Naive B cell (primary cell): ENCODE results near the gene RBBP5. TPM values are rescaled to one million over a fixed set of nuclear protein-coding genes. Genes with fewer than 3 reads are reported as not detected.
"Not testable (repeated sequence)": the region's sequence is repeated elsewhere in the genome, so short reads cannot be mapped to it uniquely, and the experiment has no call there.

ENCODE experiments used
- ATAC-seq, 2 donors: fragments of 150-1000 bp; cut with Tn5 transposase; 2 replicates each; pipeline ENCODE4 v1.10.0; 2021; ENCODE audit warnings: low read depth in 2 of 2, mild to moderate bottlenecking in 2 of 2, moderate library complexity in 2 of 2
- DNase-seq: peaks from one replicate; pipeline ENCODE4 v3.0.0; 2022
- H3K27ac Mint-ChIP-seq, 6 donors: one replicate each; pipeline ENCODE4 v1.8.0; 2020 to 2022; ENCODE audit warnings: mild to moderate bottlenecking in 6 of 6, mixed read lengths in 6 of 6, moderate library complexity in 5 of 6, inconsistent platforms in 2 of 6
- H3K27me3 Mint-ChIP-seq, 3 donors: one replicate each; pipeline ENCODE4 v1.8.0; 2021 to 2022; ENCODE audit warnings: mixed read lengths in 3 of 3, mild to moderate bottlenecking in 1 of 3
- H3K36me3 Mint-ChIP-seq, 2 donors: one replicate each; pipeline ENCODE4 v1.8.0; 2020 to 2022; ENCODE audit warnings: mixed read lengths in 2 of 2, inconsistent platforms in 1 of 2, mild to moderate bottlenecking in 1 of 2
- H3K4me1 Mint-ChIP-seq, 3 donors: one replicate each; pipeline ENCODE4 v1.8.0; 2020 to 2022; ENCODE audit warnings: mixed read lengths in 3 of 3, inconsistent platforms in 1 of 3, mild to moderate bottlenecking in 1 of 3, moderate library complexity in 1 of 3
- H3K4me3 Mint-ChIP-seq, 8 donors: one replicate each; pipeline ENCODE4 v1.8.0; 2020 to 2022; ENCODE audit warnings: mild to moderate bottlenecking in 8 of 8, mixed read lengths in 8 of 8, moderate library complexity in 8 of 8, inconsistent platforms in 2 of 8
- H3K9me3 Mint-ChIP-seq, 7 donors: one replicate each; pipeline ENCODE4 v1.8.0; 2020 to 2022; ENCODE audit warnings: mixed read lengths in 7 of 7, mild to moderate bottlenecking in 5 of 7, inconsistent platforms in 2 of 7, moderate library complexity in 1 of 7
- polyA plus RNA-seq, 6 donors: library from polyadenylated mRNA; unstranded; fragments of 300-500 nt; fragmentation: Illumina TruSeq; gene quantifications; one replicate each; pipeline ENCODE4 v1.2.3, GENCODE V29; 2021; ENCODE audit warnings: low read depth in 6 of 6

RBBP5 gene
- polyA plus RNA-seq: 10 to 100 TPM in 5 of 6 donors, 1 to 10 TPM in 1; 7.8 to 21.2 (median 18.9) TPM

GRCh38 chr1:205121660-205122488 is at the start of gene RBBP5:
TSS of gene RBBP5 (minus strand) at chr1:205121978. CDS start at chr1:205121873, 105 bp downstream.
- H3K9me3 Mint-ChIP-seq: no peaks in the 10 kb centered on the region
- peak; percentile 90 to 91 for ATAC-seq
- H3K27ac Mint-ChIP-seq: peak within 1 kb of the TSS; percentile 100
- DNase-seq: peak; percentile 96
- peaks cover 40 to 58% (median 49%) of the 10 kb centered on the region in 3 donors for H3K4me1 Mint-ChIP-seq
- no peaks in the 10 kb centered on the region for H3K27me3 Mint-ChIP-seq
- peak within 1 kb of the TSS; percentile 96 to 100 (median 99) for H3K4me3 Mint-ChIP-seq
- H3K36me3 Mint-ChIP-seq: no peaks in the 10 kb centered on the region

GRCh38 chr1:205171369-205171768 is 49.6 kb upstream of the RBBP5 start:
- Mint-ChIP-seq H3K9me3 (no peaks in the 10 kb centered on the region), H3K4me1 (no peaks in the 10 kb centered on the region), H3K4me3 (no peak overlapping the region), H3K36me3 (peaks cover 9 to 22% of the 10 kb centered on the region in 2 donors), H3K27ac (peak overlapping the region in 2 of 6 donors; percentile 1 to 23), H3K27me3 (no peaks in the 10 kb centered on the region)
- DNase-seq (no peak), ATAC-seq (no peak)

- Mint-ChIP-seq H3K4me1 (no peaks in the 10 kb centered on the region), H3K9me3 (no peaks in the 10 kb centered on the region), H3K36me3 (peaks cover 9 to 23% of the 10 kb centered on the region in 2 donors), H3K27ac (no peak overlapping the region), H3K4me3 (no peak overlapping the region), H3K27me3 (no peaks in the 10 kb centered on the region)
- ATAC-seq: no peak
- no peak for DNase-seq
These were observed 48.9 kb upstream of the RBBP5 start for GRCh38 chr1:205170532-205171269.

GRCh38 chr1:205169248-205169647 is 47.5 kb upstream of the RBBP5 start:
- Mint-ChIP-seq H3K4me1 (peaks cover 0 to 6% (median 0%) of the 10 kb centered on the region in 3 donors), H3K27ac (peak overlapping the region in 2 of 6 donors; percentile 26 to 72)
- DNase-seq: no peak

GRCh38 chr1:205168291-205168690 is 46.5 kb upstream of the RBBP5 start:
- H3K9me3 Mint-ChIP-seq: no peaks in the 10 kb centered on the region
- H3K4me1 Mint-ChIP-seq: peaks cover 0 to 6% (median 0%) of the 10 kb centered on the region in 3 donors
- DNase-seq (no peak), ATAC-seq (no peak)
- H3K27me3 Mint-ChIP-seq: no peaks in the 10 kb centered on the region
- H3K36me3 Mint-ChIP-seq: peaks cover 16 to 29% of the 10 kb centered on the region in 2 donors
- peak overlapping the region in 1 of 6 donors; percentile 58 for H3K27ac Mint-ChIP-seq
- no peak overlapping the region for H3K4me3 Mint-ChIP-seq

More at GRCh38 chr1:205169248-205169647, 47.5 kb upstream of the RBBP5 start:
- H3K36me3 Mint-ChIP-seq: peaks cover 9 to 23% of the 10 kb centered on the region in 2 donors
- H3K9me3 Mint-ChIP-seq: no peaks in the 10 kb centered on the region
- H3K4me3 Mint-ChIP-seq: no peak overlapping the region
- ATAC-seq: no peak
- H3K27me3 Mint-ChIP-seq: no peaks in the 10 kb centered on the region

- Mint-ChIP-seq H3K4me3 (no peak overlapping the region), H3K9me3 (peaks cover 0 to 5% (median 2%) of the 10 kb centered on the region in 7 donors), H3K27me3 (no peaks in the 10 kb centered on the region), H3K36me3 (peaks cover 49 to 52% of the 10 kb centered on the region in 2 donors), H3K4me1 (peaks cover 0 to 6% (median 0%) of the 10 kb centered on the region in 3 donors), H3K27ac (no peak overlapping the region)
- no peak for DNase-seq
- ATAC-seq: no peak
These were observed 40.5 kb upstream of the RBBP5 start for GRCh38 chr1:205162301-205162700.

GRCh38 chr1:205161076-205161475 is 39.3 kb upstream of the RBBP5 start:
- peaks cover 0 to 18% (median 13%) of the 10 kb centered on the region in 7 donors for H3K9me3 Mint-ChIP-seq
- ATAC-seq: no peak
- H3K27ac Mint-ChIP-seq: no peak overlapping the region
- H3K27me3 Mint-ChIP-seq: no peaks in the 10 kb centered on the region
- DNase-seq: no peak
- no peak overlapping the region for H3K4me3 Mint-ChIP-seq
- peaks cover 59% of the 10 kb centered on the region in 2 donors for H3K36me3 Mint-ChIP-seq
- H3K4me1 Mint-ChIP-seq: peaks cover 0 to 6% (median 0%) of the 10 kb centered on the region in 3 donors

GRCh38 chr1:205158048-205158616 is 36.4 kb upstream of the RBBP5 start:
- no peak for ATAC-seq
- DNase-seq: no peak
- Mint-ChIP-seq H3K9me3 (peaks cover 0 to 35% (median 22%) of the 10 kb centered on the region in 7 donors), H3K4me1 (no peaks in the 10 kb centered on the region), H3K4me3 (no peak overlapping the region), H3K27ac (peak overlapping the region in 1 of 6 donors; percentile 82), H3K36me3 (peaks cover 68% of the 10 kb centered on the region in 2 donors), H3K27me3 (no peaks in the 10 kb centered on the region)

- not testable (repeated sequence) for H3K4me3 Mint-ChIP-seq, H3K27me3 Mint-ChIP-seq, DNase-seq, H3K4me1 Mint-ChIP-seq, H3K27ac Mint-ChIP-seq, ATAC-seq
- peaks cover 50 to 55% of the 10 kb centered on the region in 2 donors for H3K36me3 Mint-ChIP-seq
- H3K9me3 Mint-ChIP-seq: peaks cover 0 to 35% (median 22%) of the 10 kb centered on the region in 7 donors
These were observed 34.0 kb upstream of the RBBP5 start for GRCh38 chr1:205155665-205156377.

GRCh38 chr1:205152505-205152904 is 30.7 kb upstream of the RBBP5 start:
- Mint-ChIP-seq H3K36me3 (peaks cover 42 to 53% of the 10 kb centered on the region in 2 donors), H3K27ac (no peak overlapping the region), H3K9me3 (peaks cover 0 to 30% (median 17%) of the 10 kb centered on the region in 7 donors), H3K4me1 (no peaks in the 10 kb centered on the region), H3K27me3 (no peaks in the 10 kb centered on the region), H3K4me3 (no peak overlapping the region)
- DNase-seq (no peak), ATAC-seq (no peak)

GRCh38 chr1:205150651-205151428 is 29.1 kb upstream of the RBBP5 start:
- H3K36me3 Mint-ChIP-seq: peaks cover 33 to 41% of the 10 kb centered on the region in 2 donors
- DNase-seq: no peak
- no peak overlapping the region for H3K4me3 Mint-ChIP-seq
- H3K9me3 Mint-ChIP-seq: peaks cover 0 to 15% (median 6%) of the 10 kb centered on the region in 7 donors
- no peak for ATAC-seq
- no peak overlapping the region for H3K27ac Mint-ChIP-seq
- no peaks in the 10 kb centered on the region for H3K27me3 Mint-ChIP-seq
- no peaks in the 10 kb centered on the region for H3K4me1 Mint-ChIP-seq

- no peak overlapping the region for H3K4me3 Mint-ChIP-seq
- H3K9me3 Mint-ChIP-seq: no peaks in the 10 kb centered on the region
- peak overlapping the region in 2 of 6 donors; percentile 62 to 67 for H3K27ac Mint-ChIP-seq
- H3K36me3 Mint-ChIP-seq: peaks cover 20 to 27% of the 10 kb centered on the region in 2 donors
- ATAC-seq: no peak
- no peaks in the 10 kb centered on the region for H3K4me1 Mint-ChIP-seq
- no peaks in the 10 kb centered on the region for H3K27me3 Mint-ChIP-seq
- DNase-seq: no peak
These were observed 25.5 kb upstream of the RBBP5 start for GRCh38 chr1:205147191-205147835.
